Ishikawa (cell line): ENCODE data around the gene CROCC2.

Source experiments
- CEBPB ChIP-seq: IDR thresholded peaks from 2 replicates; pipeline ENCODE4 v1.6.1; 2012
- CREB1 ChIP-seq: IDR thresholded peaks from 2 replicates; pipeline ENCODE4 v1.6.1; 2012; ENCODE audit warnings: low read depth
- EGR1 ChIP-seq: IDR thresholded peaks from 2 replicates; pipeline ENCODE4 v1.6.1; 2012
- EP300 ChIP-seq: IDR thresholded peaks from 2 replicates; pipeline ENCODE4 v1.6.1; 2012; ENCODE audit warnings: borderline replicate concordance
- FOXM1 ChIP-seq: IDR thresholded peaks from 2 replicates; pipeline ENCODE4 v1.6.1; 2012; ENCODE audit warnings: low read depth, borderline replicate concordance
- MAX ChIP-seq: IDR thresholded peaks from 2 replicates; pipeline ENCODE4 v1.6.1; 2012
- NFIC ChIP-seq: IDR thresholded peaks from 2 replicates; pipeline ENCODE4 v1.6.1; 2012
- RAD21 ChIP-seq: IDR thresholded peaks from 2 replicates; pipeline ENCODE4 v1.6.1; 2012; ENCODE audit warnings: low read depth
- REST ChIP-seq: IDR thresholded peaks from 2 replicates; pipeline ENCODE4 v1.6.1; 2012; ENCODE audit warnings: low read depth, mild to moderate bottlenecking
- TAF1 ChIP-seq: IDR thresholded peaks from 2 replicates; pipeline ENCODE4 v1.6.1; 2012; ENCODE audit warnings: low read depth, mild to moderate bottlenecking
- TCF12 ChIP-seq: IDR thresholded peaks from 2 replicates; pipeline ENCODE4 v1.6.1; 2012; ENCODE audit warnings: low read depth
- TEAD4 ChIP-seq: IDR thresholded peaks from 2 replicates; pipeline ENCODE4 v1.6.1; 2012
- USF1 ChIP-seq: IDR thresholded peaks from 2 replicates; pipeline ENCODE4 v1.6.1; 2012
- YY1 ChIP-seq: IDR thresholded peaks from 2 replicates; pipeline ENCODE4 v1.6.1; 2012; ENCODE audit warnings: low read depth
- ZBTB7A ChIP-seq: IDR thresholded peaks from 2 replicates; pipeline ENCODE4 v1.6.1; 2012; ENCODE audit warnings: low read depth

CROCC2 gene

GRCh38 chr2:241030883-241031282 lies 124.7 kb downstream of the CROCC2 start:
- TF ChIP-seq CEBPB, result no peak

GRCh38 chr2:241031436-241032165 lies 125.5 kb downstream of the CROCC2 start:
- no peak for TF ChIP-seq FOXM1
- TF ChIP-seq MAX, result no peak
- no peak for TF ChIP-seq TEAD4
- no peak for TF ChIP-seq CREB1
- TF ChIP-seq NFIC, result no peak
- TF ChIP-seq CEBPB, result no peak
- no peak for TF ChIP-seq EGR1
- TF ChIP-seq REST, result no peak
- TF ChIP-seq YY1, result no peak
- no peak for TF ChIP-seq TCF12
- TF ChIP-seq ZBTB7A, result no peak
- no peak for TF ChIP-seq USF1
- no peak for TF ChIP-seq RAD21
- no peak for TF ChIP-seq EP300
- TF ChIP-seq TAF1, result no peak

GRCh38 chr2:241033336-241033987 lies 127.3 kb downstream of the CROCC2 start:
- no peak for TF ChIP-seq ZBTB7A

GRCh38 chr2:241033994-241034393 lies 127.9 kb downstream of the CROCC2 start:
- TF ChIP-seq RAD21 (no peak), YY1 (no peak), EP300 (no peak), EGR1 (no peak), TCF12 (no peak), FOXM1 (no peak), NFIC (no peak), USF1 (no peak)

- TF ChIP-seq MAX (no peak), EP300 (no peak), YY1 (no peak), TEAD4 (no peak), TAF1 (no peak), USF1 (no peak), FOXM1 (no peak), NFIC (no peak), EGR1 (no peak), CREB1 (no peak), CEBPB (no peak), ZBTB7A (no peak), RAD21 (no peak), TCF12 (no peak), REST (no peak)
Observed at GRCh38 chr2:241034490-241035141, 128.5 kb downstream of the CROCC2 start.
